Lower leg skin (tissue), 4 donors: ENCODE results near the gene EXOSC10. TPM values are rescaled to one million over a fixed set of nuclear protein-coding genes. Genes with fewer than 3 reads are reported as not detected.

Experiments used
- DNase-seq, 2 donors: peaks; one replicate each; pipeline ENCODE4 v3.0.0-alpha.2; 2019; ENCODE audit warnings: low spot score in 2 of 2
- H3K4me3 ChIP-seq: fragments of 200-600 bp; sonication (generic); 2 replicates; pipeline ENCODE4 v1.5.1; 2017; ENCODE audit warnings: mild to moderate bottlenecking, low read depth; ENCODE audit not compliant: poor library complexity, severe bottlenecking
- POLR2A ChIP-seq, 2 donors: fragments of 450-650 bp; IDR thresholded peaks; one replicate each; pipeline ENCODE4 v1.6.1; 2016 to 2017; ENCODE audit warnings: antibody characterized with exemption in 2 of 2, mild to moderate bottlenecking in 1 of 2, moderate library complexity in 1 of 2
- WGBS, 2 donors: methylation state at CpG; one replicate each; pipeline ENCODE4 v1.1.5; 2018; 5-methylcytosine and 5-hydroxymethylcytosine counted together
- intact Hi-C: fragments of 100-400 bp; cut with DNase I; formaldehyde crosslinking; loops from one replicate; pipeline ENCODE4 v1.15.0; 2023; ENCODE audit warnings: low total_unique reads
- total RNA-seq, 4 donors: library from RNA; depleted of rRNA; stranded (reverse); fragments of >200 nt; gene quantifications; one replicate each; pipeline ENCODE4 v1.1.0, GENCODE V29; 2016
- TF ChIP-seq, protein P1 (sequence below), 3 donors: fragments of 450-650 bp; IDR thresholded peaks; one replicate each; pipeline ENCODE4 v1.5.1; 2016; ENCODE audit warnings: antibody characterized with exemption in 3 of 3, mild to moderate bottlenecking in 3 of 3, moderate library complexity in 2 of 3

Gene EXOSC10
- total RNA-seq, 4 donors from 2014 or later, result 51.8 to 78.1 (median 65.3) TPM

DNA sequence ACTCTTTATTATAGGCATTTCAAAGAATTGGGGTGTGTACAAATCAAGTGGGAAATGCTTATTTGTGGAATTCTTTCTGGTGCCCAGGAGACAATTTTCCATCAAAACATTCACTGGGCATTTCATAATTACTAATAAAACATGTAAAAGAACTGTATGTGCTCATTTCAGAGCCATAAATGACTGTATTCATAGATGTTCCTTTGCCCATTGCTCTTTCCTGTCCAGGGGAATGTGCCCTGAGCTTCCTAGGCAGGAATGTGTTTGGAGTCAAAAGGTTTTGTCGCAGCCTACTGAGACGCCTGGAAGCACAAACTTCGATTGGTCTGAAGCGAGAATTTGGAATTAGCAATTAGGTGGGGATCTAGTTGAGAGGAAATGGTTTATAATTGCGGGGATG, 43.7 kb upstream of the EXOSC10 start:
- intact Hi-C loops, result no loop called here
- 82 to 89% methylated on average over 5 of the region's 5 CpGs for WGBS, 2 donors
- TF ChIP-seq POLR2A (IDR thresholded peaks at IDR 0.05), result no peak
- TF ChIP-seq, protein P1, sequence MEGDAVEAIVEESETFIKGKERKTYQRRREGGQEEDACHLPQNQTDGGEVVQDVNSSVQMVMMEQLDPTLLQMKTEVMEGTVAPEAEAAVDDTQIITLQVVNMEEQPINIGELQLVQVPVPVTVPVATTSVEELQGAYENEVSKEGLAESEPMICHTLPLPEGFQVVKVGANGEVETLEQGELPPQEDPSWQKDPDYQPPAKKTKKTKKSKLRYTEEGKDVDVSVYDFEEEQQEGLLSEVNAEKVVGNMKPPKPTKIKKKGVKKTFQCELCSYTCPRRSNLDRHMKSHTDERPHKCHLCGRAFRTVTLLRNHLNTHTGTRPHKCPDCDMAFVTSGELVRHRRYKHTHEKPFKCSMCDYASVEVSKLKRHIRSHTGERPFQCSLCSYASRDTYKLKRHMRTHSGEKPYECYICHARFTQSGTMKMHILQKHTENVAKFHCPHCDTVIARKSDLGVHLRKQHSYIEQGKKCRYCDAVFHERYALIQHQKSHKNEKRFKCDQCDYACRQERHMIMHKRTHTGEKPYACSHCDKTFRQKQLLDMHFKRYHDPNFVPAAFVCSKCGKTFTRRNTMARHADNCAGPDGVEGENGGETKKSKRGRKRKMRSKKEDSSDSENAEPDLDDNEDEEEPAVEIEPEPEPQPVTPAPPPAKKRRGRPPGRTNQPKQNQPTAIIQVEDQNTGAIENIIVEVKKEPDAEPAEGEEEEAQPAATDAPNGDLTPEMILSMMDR (IDR thresholded peaks at IDR 0.05), result no peak
- DNase-seq, result no peak
- no peak overlapping the region for H3K4me3 ChIP-seq

DNA sequence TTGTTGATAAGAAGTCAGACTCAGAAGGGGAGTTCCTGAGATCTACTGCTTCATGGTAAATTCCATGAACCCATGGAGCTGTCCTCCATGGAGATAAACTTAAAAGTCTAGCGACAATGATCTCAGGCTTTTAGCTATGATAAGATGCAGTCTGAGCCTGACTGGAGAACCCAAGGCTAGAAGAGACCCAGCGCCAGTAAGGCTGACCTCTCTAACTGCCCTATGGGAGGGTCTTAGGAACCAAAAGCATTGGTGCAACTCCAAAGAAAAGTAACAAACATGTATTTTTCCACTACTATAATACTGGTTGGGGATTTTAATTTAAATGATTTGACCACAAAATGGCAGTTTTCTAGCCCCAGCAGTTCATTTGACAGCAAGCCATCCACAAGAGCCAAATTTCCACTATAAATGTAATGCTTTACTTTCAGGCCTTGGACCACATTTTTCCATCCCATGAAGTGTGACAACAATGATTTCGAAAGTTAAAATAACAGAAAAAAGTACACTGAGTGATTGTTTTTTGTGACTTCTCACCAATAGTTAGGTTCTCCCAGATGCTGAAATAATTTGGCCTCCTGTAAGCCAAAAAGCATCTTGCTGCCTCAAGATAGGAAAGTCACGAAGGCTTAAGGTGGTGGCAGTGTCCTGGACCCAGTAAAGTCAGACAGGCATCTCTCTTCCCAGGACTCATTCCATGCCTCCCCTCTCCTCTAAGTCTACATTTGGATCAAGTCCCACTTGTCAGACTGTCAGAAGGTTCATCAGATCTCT, 43.1 kb upstream of the EXOSC10 start:
- intact Hi-C loops, result no loop called here
- TF ChIP-seq POLR2A (IDR thresholded peaks at IDR 0.05), result no peak
- no peak overlapping the region for H3K4me3 ChIP-seq
- DNase-seq, result peak in 1 of 2 donors; percentile 14
- 90 to 95% methylated on average over 4 of the region's 4 CpGs for WGBS, 2 donors

DNA sequence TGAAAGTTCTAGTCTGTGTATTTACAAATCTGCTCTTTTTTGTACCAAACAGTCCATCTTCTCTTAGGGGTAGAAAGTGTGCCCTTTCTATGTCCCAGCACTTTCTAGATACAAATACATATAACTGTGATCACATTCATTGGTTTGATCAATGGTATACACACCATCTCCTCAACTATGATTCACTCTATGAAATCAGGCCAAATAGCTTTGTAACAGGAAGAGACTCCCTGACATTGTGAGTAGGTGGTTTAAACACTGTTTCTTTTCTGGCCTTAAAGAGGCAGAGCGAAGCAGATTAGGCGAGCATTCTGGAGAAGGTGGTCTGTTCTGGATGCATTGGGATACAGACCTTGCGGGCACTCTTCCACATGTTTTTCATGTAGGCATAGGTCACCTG, 39.3 kb upstream of the EXOSC10 start:
- 86 to 92% methylated on average over 3 of the region's 3 CpGs for WGBS, 2 donors
- DNase-seq, result no peak
- TF ChIP-seq, protein P1 (IDR thresholded peaks at IDR 0.05), result no peak
- no peak for TF ChIP-seq POLR2A (IDR thresholded peaks at IDR 0.05)
- intact Hi-C loops, result no loop called here
- no peak overlapping the region for H3K4me3 ChIP-seq

DNA sequence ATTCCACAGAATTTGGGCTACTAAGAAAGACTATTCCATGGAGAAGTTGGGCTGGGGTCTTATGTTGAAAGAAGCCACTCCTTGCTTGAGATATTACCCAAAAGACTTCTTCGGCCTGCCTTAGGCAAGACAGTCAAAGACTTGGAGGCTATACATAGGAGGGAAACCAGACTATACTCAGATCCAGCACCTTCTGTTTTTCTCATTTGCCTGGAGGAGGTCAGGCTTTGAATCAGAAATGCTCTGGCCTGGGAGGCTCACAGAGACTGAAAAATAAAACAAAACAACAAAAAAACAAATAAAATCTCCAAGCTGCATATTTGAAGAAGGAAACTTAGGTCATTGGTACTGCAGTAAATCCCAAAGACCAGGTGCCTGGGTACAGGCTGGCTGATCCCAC, 38.4 kb upstream of the EXOSC10 start:
- H3K4me3 ChIP-seq, result no peak overlapping the region
- intact Hi-C loops, result no loop called here
- WGBS, 2 donors, result 90 to 91% methylated on average over 1 of the region's 1 CpG
- no peak for DNase-seq
- TF ChIP-seq POLR2A (IDR thresholded peaks at IDR 0.05), result no peak
- TF ChIP-seq, protein P1 (IDR thresholded peaks at IDR 0.05), result no peak

DNA sequence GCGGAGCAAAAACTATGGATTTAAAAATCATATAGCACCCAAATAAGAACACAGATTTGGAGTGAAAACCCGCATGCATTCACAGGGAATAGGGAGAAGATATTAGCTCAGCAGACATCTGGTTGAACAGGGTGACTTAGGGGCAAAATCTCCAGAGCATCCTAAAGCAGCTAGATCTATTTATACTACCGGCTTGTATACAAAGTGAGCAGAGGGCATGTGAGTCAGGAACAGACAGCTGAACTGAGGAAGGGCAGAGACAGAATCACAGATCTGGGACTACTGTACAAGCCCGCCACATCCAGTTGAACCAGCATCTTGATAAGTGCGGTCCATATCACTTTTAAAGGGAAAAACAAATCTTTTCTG, 35.2 kb upstream of the EXOSC10 start:
- no peak for TF ChIP-seq POLR2A (IDR thresholded peaks at IDR 0.05)
- TF ChIP-seq, protein P1 (IDR thresholded peaks at IDR 0.05), result no peak
- no peak for DNase-seq
- H3K4me3 ChIP-seq, result no peak overlapping the region
- WGBS, 2 donors, result 71 to 73% methylated on average over 5 of the region's 5 CpGs
- intact Hi-C loops, result no loop called here

DNA sequence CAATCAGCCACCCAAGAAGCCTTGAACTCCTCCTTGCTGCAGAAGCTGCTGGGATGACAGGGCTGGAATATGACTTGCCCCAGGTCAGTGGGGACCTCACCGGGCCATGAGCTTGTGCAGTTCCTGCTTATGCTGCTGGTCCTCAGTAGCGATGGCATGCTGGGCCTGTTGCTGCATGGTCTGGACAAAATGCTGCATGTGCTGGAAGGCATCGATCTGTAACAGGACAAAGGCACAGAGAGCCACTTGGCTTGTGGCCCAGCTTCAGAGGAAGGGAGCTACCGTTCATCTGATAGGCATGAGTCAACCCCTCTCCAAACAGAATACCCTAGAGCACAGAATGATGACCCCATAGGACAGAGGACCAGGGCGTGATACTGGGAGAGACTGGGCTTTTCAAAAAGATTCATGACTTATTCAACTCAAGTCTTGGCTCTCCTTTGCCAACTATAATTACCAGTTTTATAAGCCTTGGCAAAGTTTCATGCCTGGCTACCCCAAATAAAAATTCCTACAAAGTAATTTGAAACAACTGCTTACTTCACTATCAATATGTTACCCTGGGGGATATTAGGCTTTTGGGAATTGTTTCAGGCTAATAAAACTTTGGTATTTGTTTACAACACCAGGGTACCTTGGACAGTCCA, 34.7 kb upstream of the EXOSC10 start:
- WGBS, 2 donors, result 23 to 41% methylated on average over 5 of the region's 5 CpGs
- H3K4me3 ChIP-seq, result no peak overlapping the region
- intact Hi-C loops, result no loop called here
- no peak for DNase-seq
- TF ChIP-seq, protein P1 (IDR thresholded peaks at IDR 0.05), result no peak
- no peak for TF ChIP-seq POLR2A (IDR thresholded peaks at IDR 0.05)
